H1 (cell line): ENCODE measurements around the gene SASS6. TPM values are rescaled to one million over a fixed set of nuclear protein-coding genes. Genes with fewer than 3 reads are reported as not detected.

ENCODE experiments used
- CTCF ChIA-PET: fragments of 300-600 bp; sonication (Branson Sonifier 250); formaldehyde crosslinking; loops from one replicate; lab custom pipeline; 2021; ENCODE audit not compliant: partially characterized antibody; lab: Charles Lee
- POLR2A ChIA-PET: fragments of 300-600 bp; sonication (Branson Sonifier 250); formaldehyde crosslinking; loops from one replicate; lab custom pipeline; 2021; ENCODE audit warnings: inconsistent platforms; ENCODE audit not compliant: partially characterized antibody; lab: Charles Lee
- DNase-seq, 2 experiments: peaks; one replicate each; pipeline versions ENCODE4 v3.0.0 to v3.0.0-alpha.2; 2010 to 2022; ENCODE audit warnings: low spot score in 2 of 2, low read depth in 1 of 2, mixed read lengths in 1 of 2
- FAIRE-seq: peaks from 2 replicates; lab custom pipeline; 2011; peaks lifted over from hg19 to GRCh38; lab: Jason Lieb, UNC
- H2AFZ ChIP-seq: 2 replicates; pipeline ENCODE4 v1.8.1; 2012; ENCODE audit warnings: low read length, inconsistent platforms
- H2AK5ac ChIP-seq: 2 replicates; pipeline ENCODE4 v1.6.1; 2013; ENCODE audit warnings: low read depth, low read length
- H2BK120ac ChIP-seq: replicated peaks from 2 replicates; pipeline ENCODE3; 2013; ENCODE audit warnings: low read depth, low read length, inconsistent platforms
- H2BK12ac ChIP-seq: 2 replicates; pipeline ENCODE4 v1.6.1; 2013; ENCODE audit warnings: low read depth, low read length
- H2BK15ac ChIP-seq: 2 replicates; pipeline ENCODE4 v1.6.1; 2013; ENCODE audit warnings: low read length
- H2BK20ac ChIP-seq: 2 replicates; pipeline ENCODE4 v1.6.1; 2013; ENCODE audit warnings: low read length
- H2BK5ac ChIP-seq: 2 replicates; pipeline ENCODE4 v1.6.1; 2013; ENCODE audit warnings: low read depth, low read length
- H3K14ac ChIP-seq: 2 replicates; pipeline ENCODE4 v1.6.1; 2013; ENCODE audit warnings: inconsistent platforms; ENCODE audit not compliant: insufficient read length
- H3K18ac ChIP-seq: 2 replicates; pipeline ENCODE4 v1.6.1; 2013; ENCODE audit warnings: low read length; ENCODE audit errors: extremely low read depth
- H3K23ac ChIP-seq: 2 replicates; pipeline ENCODE4 v1.6.1; 2013; ENCODE audit warnings: inconsistent platforms; ENCODE audit not compliant: insufficient read length
- H3K23me2 ChIP-seq: 2 replicates; pipeline ENCODE4 v1.6.1; 2013; ENCODE audit warnings: low read depth, low read length
- H3K27ac ChIP-seq: 2 replicates; pipeline ENCODE4 v1.6.1; 2011; ENCODE audit warnings: low read depth, low read length, inconsistent platforms
- H3K27me3 ChIP-seq, 4 experiments: replicated peaks in 1 of 4; 1 replicate in 1 of 4; 2 replicates in 3 of 4; pipeline versions ENCODE4 v1.6.1 to v1.8.1; 2011 to 2013; ENCODE audit warnings: low read length in 3 of 4, mild to moderate bottlenecking in 3 of 4, inconsistent platforms in 2 of 4, mixed read lengths in 2 of 4, moderate library complexity in 1 of 4; ENCODE audit not compliant: control insufficient read depth in 3 of 4, insufficient read depth in 3 of 4; ENCODE audit errors: extremely low read depth in 1 of 4
- H3K36me3 ChIP-seq, 4 experiments: 2 replicates each; pipeline versions ENCODE4 v1.6.1 to v1.8.1; 2011 to 2013; ENCODE audit warnings: mild to moderate bottlenecking in 4 of 4, low read length in 3 of 4, moderate library complexity in 2 of 4, control low read depth in 1 of 4, inconsistent platforms in 1 of 4; ENCODE audit not compliant: insufficient read depth in 4 of 4, control insufficient read depth in 2 of 4
- H3K4ac ChIP-seq: replicated peaks from 2 replicates; pipeline ENCODE3; 2013; ENCODE audit warnings: low read length, low read depth, mixed read lengths, inconsistent platforms; ENCODE audit not compliant: insufficient read length
- H3K4me1 ChIP-seq, 4 experiments: replicated peaks in 1 of 4; 1 replicate in 1 of 4; 2 replicates in 3 of 4; pipeline versions ENCODE4 v1.6.1 to v1.8.1; 2011 to 2013; ENCODE audit warnings: low read length in 3 of 4, inconsistent platforms in 2 of 4, mixed read lengths in 1 of 4; ENCODE audit not compliant: insufficient read depth in 4 of 4, control insufficient read depth in 3 of 4
- H3K4me2 ChIP-seq, 2 experiments: 2 replicates each; pipeline versions ENCODE4 v1.6.1 to v1.8.1; 2011 to 2013; ENCODE audit warnings: low read depth in 2 of 2, low read length in 2 of 2, control low read depth in 1 of 2, inconsistent platforms in 1 of 2, mild to moderate bottlenecking in 1 of 2; ENCODE audit not compliant: insufficient read depth in 1 of 2
- H3K4me3 ChIP-seq, 4 experiments: fragments of 200-600, 300-600 bp in 1 of 4; sonication (generic), shearing (Covaris generic), sonication (Bioruptor Twin) in 1 of 4; 2 replicates each; pipeline versions ENCODE4 v1.5.1 to v1.8.1; 2011 to 2016; ENCODE audit warnings: low read length in 4 of 4, low read depth in 3 of 4, control low read depth in 2 of 4, inconsistent platforms in 2 of 4, mild to moderate bottlenecking in 2 of 4, mixed read lengths in 1 of 4, moderate library complexity in 1 of 4; ENCODE audit not compliant: insufficient read depth in 2 of 4; ENCODE audit errors: extremely low read depth in 1 of 4
- H3K56ac ChIP-seq: replicated peaks from 2 replicates; pipeline ENCODE3; 2013; ENCODE audit warnings: low read depth, mild to moderate bottlenecking, mixed read lengths, low read length, inconsistent platforms; ENCODE audit not compliant: insufficient read length
- H3K79me1 ChIP-seq: 2 replicates; pipeline ENCODE4 v1.6.1; 2013; ENCODE audit warnings: low read depth, low read length, control low read depth
- H3K79me2 ChIP-seq, 2 experiments: 2 replicates each; pipeline versions ENCODE4 v1.6.1 to v1.8.1; 2012 to 2013; ENCODE audit warnings: low read length in 2 of 2, mild to moderate bottlenecking in 2 of 2, inconsistent platforms in 1 of 2; ENCODE audit not compliant: insufficient read depth in 2 of 2, control insufficient read depth in 1 of 2
- H3K9ac ChIP-seq, 4 experiments: replicated peaks in 1 of 4; 1 replicate in 1 of 4; 2 replicates in 3 of 4; pipeline versions ENCODE4 v1.6.1 to v1.8.1; 2011 to 2013; ENCODE audit warnings: low read depth in 3 of 4, low read length in 3 of 4, control low read depth in 2 of 4, mild to moderate bottlenecking in 2 of 4, moderate library complexity in 2 of 4, inconsistent platforms in 1 of 4; ENCODE audit errors: extremely low read depth in 1 of 4
- H3K9me3 ChIP-seq, 2 experiments: 2 replicates each; pipeline versions ENCODE4 v1.6.1 to v1.8.1; 2012 to 2013; ENCODE audit warnings: mild to moderate bottlenecking in 2 of 2, moderate library complexity in 2 of 2, control low read depth in 1 of 2, inconsistent platforms in 1 of 2, low read depth in 1 of 2, low read length in 1 of 2, mixed read lengths in 1 of 2; ENCODE audit not compliant: insufficient read depth in 2 of 2
- H4K20me1 ChIP-seq, 2 experiments: replicated peaks in 1 of 2; 2 replicates each; pipeline versions ENCODE3 to v1.8.1; 2011 to 2013; ENCODE audit warnings: inconsistent platforms in 2 of 2, low read length in 2 of 2, mild to moderate bottlenecking in 1 of 2; ENCODE audit not compliant: insufficient read depth in 2 of 2, control insufficient read depth in 1 of 2
- H4K5ac ChIP-seq: 2 replicates; pipeline ENCODE4 v1.6.1; 2013; ENCODE audit warnings: low read length, low read depth, mixed read lengths, inconsistent platforms; ENCODE audit not compliant: insufficient read length
- H4K8ac ChIP-seq: 2 replicates; pipeline ENCODE4 v1.8.0; 2013; ENCODE audit warnings: mild to moderate bottlenecking, moderate library complexity, low read length, inconsistent platforms; ENCODE audit not compliant: insufficient read depth; ENCODE audit errors: extremely low read depth
- H4K91ac ChIP-seq: replicated peaks from 2 replicates; pipeline ENCODE3; 2013; ENCODE audit warnings: low read length, mixed read lengths, inconsistent platforms; ENCODE audit not compliant: insufficient read length
- CREB1 ChIP-seq: IDR thresholded peaks from 2 replicates; pipeline ENCODE4 v1.6.1; 2012; ENCODE audit warnings: inconsistent platforms
- GABPA ChIP-seq: IDR thresholded peaks from 2 replicates; pipeline ENCODE4 v1.6.1; 2011; ENCODE audit warnings: mild to moderate bottlenecking, low read length, moderate library complexity, borderline replicate concordance; ENCODE audit not compliant: insufficient read depth
- WGBS, 2 experiments: shearing (Covaris generic) in 1 of 2; methylation state at CpG; one replicate each; pipeline versions ENCODE4 v1.1.6 to v1.1.7; 2013 to 2015; ENCODE audit warnings: low lambda C conversion rate in 2 of 2, mixed read lengths in 2 of 2, inconsistent platforms in 1 of 2, low coverage in 1 of 2, missing lambda C conversion rate in 1 of 2; ENCODE audit not compliant: insufficient replicate concordance in 2 of 2, insufficient coverage in 1 of 2, insufficient read length in 1 of 2; ENCODE audit errors: extremely low coverage in 1 of 2, missing lambda C conversion rate in 1 of 2; 5-methylcytosine and 5-hydroxymethylcytosine counted together
- polyA plus RNA-seq, 7 experiments: library from polyadenylated mRNA; depleted of rRNA in 3 of 7; stranded (reverse) in 5 of 7; unstranded in 2 of 7; fragments of >200 nt in 5 of 7; fragments of 200-250 nt in 2 of 7; gene quantifications; 1 replicate in 5 of 7; 2 replicates in 1 of 7; 4 replicates in 1 of 7; pipeline versions ENCODE4 v1.2.1 to v1.2.3, GENCODE V29; 2011 to 2013; ENCODE audit warnings: missing spikeins in 2 of 7, mixed read lengths in 2 of 7
- total RNA-seq: library from RNA; stranded (reverse); fragmentation: NEBNext Ultra II Directional; extraction: Animal tissue kit (Norgen Biotek cat#: 25700); gene quantifications from 2 replicates; pipeline ENCODE4 v1.2.1, GENCODE V29; 2021

The SASS6 gene
- total and polyA plus RNA-seq, 2 of the 8 experiments (the other 6 are each of a cell fraction or from before 2014, with no cell fraction given) = 1.2 to 13.8 TPM

DNA sequence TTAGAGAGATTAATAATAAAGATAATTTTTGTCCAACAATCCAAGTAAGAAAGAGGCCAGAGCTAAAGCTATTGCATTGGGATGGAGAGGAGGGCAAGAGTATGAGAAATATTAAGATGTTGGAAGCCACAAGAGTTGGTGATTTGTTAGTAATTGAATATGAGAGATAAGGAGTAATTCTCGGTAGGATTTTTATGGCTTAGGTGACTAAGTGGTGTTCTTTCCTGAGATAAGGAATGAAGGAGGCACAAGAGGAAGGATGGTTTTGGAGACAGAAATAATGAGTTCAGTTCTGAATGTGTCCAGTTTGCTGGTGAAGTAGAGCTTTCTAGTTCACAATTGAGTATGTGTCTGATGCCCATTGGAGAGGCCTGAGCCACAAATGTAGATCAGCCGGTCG lies 9.6 kb upstream of the SASS6 start:
- H2BK15ac ChIP-seq = no peak overlapping the region
- no peak overlapping the region for H2BK5ac ChIP-seq
- H3K4ac ChIP-seq = no peak overlapping the region
- no peak overlapping the region for H3K27ac ChIP-seq
- peaks cover 0 to 78% (median 32%) of the 10 kb centered on the region in 4 experiments; a peak in 6 of 8 replicates for H3K36me3 ChIP-seq
- H3K27me3 ChIP-seq = no peaks in the 10 kb centered on the region
- no peak overlapping the region for H3K9ac ChIP-seq
- no peak overlapping the region for H4K91ac ChIP-seq
- no peak overlapping the region for H3K56ac ChIP-seq
- FAIRE-seq (no peak), DNase-seq (no peak)
- no peak overlapping the region for H3K18ac ChIP-seq
- H2AK5ac ChIP-seq = no peak overlapping the region
- H2BK20ac ChIP-seq = no peak overlapping the region
- no peak for TF ChIP-seq GABPA
- no peak for TF ChIP-seq CREB1
- no peaks in the 10 kb centered on the region for H3K79me2 ChIP-seq
- H4K20me1 ChIP-seq = no peaks in the 10 kb centered on the region
- H3K9me3 ChIP-seq = no peaks in the 10 kb centered on the region
- H3K4me1 ChIP-seq = 0 out of 7 replicates have a peak, but pooled peaks cover 0 to 2% (median 0%) of the 10 kb centered on the region in 4 experiments
- H3K14ac ChIP-seq = no peak overlapping the region
- 98 to 100% methylated on average over 1 to 3 of the region's 3 CpGs for WGBS, 2 experiments
- no peak overlapping the region for H3K4me2 ChIP-seq
- ChIA-PET POLR2A (no interaction called here), CTCF (interaction anchor here (0.6 to 1.2 kb wide), 2 partner anchors 14 to 18 kb away, joined by 3 to 4 read pairs; no protein-coding TSS in a partner anchor)
- no peak overlapping the region for H3K4me3 ChIP-seq
- H3K23ac ChIP-seq = no peak overlapping the region
- H3K23me2 ChIP-seq = no peaks in the 10 kb centered on the region
- no peak overlapping the region for H4K5ac ChIP-seq
- no peak overlapping the region for H2AFZ ChIP-seq
- no peaks in the 10 kb centered on the region for H3K79me1 ChIP-seq
- H2BK12ac ChIP-seq = no peak overlapping the region
- no peak overlapping the region for H2BK120ac ChIP-seq
- no peak overlapping the region for H4K8ac ChIP-seq
